ENCODE data around the gene PPM1B. TPM values are rescaled to one million over a fixed set of nuclear protein-coding genes. Genes with fewer than 3 reads are reported as not detected.
"Not testable (repeated sequence)": the region's sequence is repeated elsewhere in the genome, so short reads cannot be mapped to it uniquely, and the experiment has no call there.

PPM1B gene
- total and polyA plus RNA-seq, 11 donors = 22.6 to 65.9 (median 48.0) TPM

- Histone ChIP-seq H3K9me3 (peaks cover 0 to 8% (median 0%) of the 10 kb centered on the region in 12 donors), H3K4me3 (no peak overlapping the region), H3K27ac (no peak overlapping the region), H3K36me3 (peaks cover 0 to 35% (median 31%) of the 10 kb centered on the region in 9 donors), H3K27me3 (no peaks in the 10 kb centered on the region), H3K4me1 (peaks cover 0 to 10% (median 2%) of the 10 kb centered on the region in 12 donors)
- TF ChIP-seq POLR2A (IDR thresholded peaks at IDR 0.05) = no peak
- TF ChIP-seq CTCF (IDR thresholded peaks at IDR 0.05) = no peak
- 94 to 96% (median 95%) methylated on average over 2 of the region's 2 CpGs for WGBS, 4 donors
- DNase-seq (no peak), ATAC-seq (no peak)
- intact Hi-C loops (cut with DNase I) = no loop called here
Observed at GRCh38 chr2:44207102-44207501, 38.4 kb downstream of the PPM1B start.

GRCh38 chr2:44207648-44208047 is 39.0 kb downstream of the PPM1B start:
- H3K4me3 ChIP-seq; H3K9me3 ChIP-seq; H3K4me1 ChIP-seq; H3K27me3 ChIP-seq; intact Hi-C loops (cut with DNase I); H3K27ac ChIP-seq; DNase-seq; ATAC-seq: not testable (repeated sequence)
- H3K36me3 ChIP-seq = peaks cover 0 to 38% (median 33%) of the 10 kb centered on the region in 9 donors
- 91 to 94% (median 93%) methylated on average over 8 of the region's 8 CpGs for WGBS, 4 donors

- no peak for ATAC-seq
Observed at GRCh38 chr2:44210362-44210761, 41.7 kb downstream of the PPM1B start.

GRCh38 chr2:44211183-44211582 is 42.5 kb downstream of the PPM1B start:
- Histone ChIP-seq H3K4me3 (no peak overlapping the region), H3K4me1 (peaks cover 0 to 5% (median 0%) of the 10 kb centered on the region in 12 donors), H3K27ac (no peak overlapping the region), H3K27me3 (no peaks in the 10 kb centered on the region), H3K9me3 (peaks cover 0 to 8% (median 0%) of the 10 kb centered on the region in 12 donors), H3K36me3 (peaks cover 0 to 57% (median 33%) of the 10 kb centered on the region in 9 donors)
- TF ChIP-seq POLR2A (IDR thresholded peaks at IDR 0.05) (no peak), CTCF (IDR thresholded peaks at IDR 0.05) (no peak)
- intact Hi-C loops (cut with DNase I) = no loop called here
- ATAC-seq (no peak), DNase-seq (no peak)

More at GRCh38 chr2:44210362-44210761, 41.7 kb downstream of the PPM1B start:
- no peak for TF ChIP-seq POLR2A (IDR thresholded peaks at IDR 0.05)
- TF ChIP-seq CTCF (IDR thresholded peaks at IDR 0.05) = no peak
- Histone ChIP-seq H3K9me3 (peaks cover 0 to 8% (median 0%) of the 10 kb centered on the region in 12 donors), H3K27ac (no peak overlapping the region), H3K4me1 (peaks cover 0 to 5% (median 0%) of the 10 kb centered on the region in 12 donors), H3K36me3 (peaks cover 0 to 57% (median 33%) of the 10 kb centered on the region in 9 donors), H3K4me3 (no peak overlapping the region), H3K27me3 (no peaks in the 10 kb centered on the region)
- DNase-seq = no peak
- 92 to 95% (median 93%) methylated on average over 2 of the region's 2 CpGs for WGBS, 4 donors
- intact Hi-C loops (cut with DNase I) = no loop called here

- Histone ChIP-seq H3K4me1 (peaks cover 0 to 5% (median 0%) of the 10 kb centered on the region in 12 donors), H3K27ac (no peak overlapping the region), H3K4me3 (no peak overlapping the region), H3K36me3 (peaks cover 0 to 57% (median 33%) of the 10 kb centered on the region in 9 donors), H3K9me3 (peaks cover 0 to 8% (median 0%) of the 10 kb centered on the region in 12 donors), H3K27me3 (no peaks in the 10 kb centered on the region)
- ATAC-seq (no peak), DNase-seq (no peak)
- no peak for TF ChIP-seq CTCF (IDR thresholded peaks at IDR 0.05)
- TF ChIP-seq POLR2A (IDR thresholded peaks at IDR 0.05) = no peak
- intact Hi-C loops (cut with DNase I) = no loop called here
- 94 to 97% (median 96%) methylated on average over 4 of the region's 4 CpGs for WGBS, 4 donors
Observed at GRCh38 chr2:44212302-44212701, 43.6 kb downstream of the PPM1B start.

Measured in heart left ventricle (tissue), 16 donors.